HepG2 (cell line): ENCODE results near the gene RIMBP2.

Source experiments
- CTCF ChIP-seq: sonication (generic); formaldehyde crosslinking; IDR thresholded peaks from 2 replicates; pipeline ENCODE4 v1.5.0; 2020; ENCODE audit warnings: mild to moderate bottlenecking, missing genetic modification reagents, moderate library complexity
- FOXP4 ChIP-seq: sonication (generic); formaldehyde crosslinking; IDR thresholded peaks from 2 replicates; pipeline ENCODE4 v1.4.0; 2020; ENCODE audit warnings: missing genetic modification reagents
- HCFC1 ChIP-seq: fragments of 150-350 bp; IDR thresholded peaks from 2 replicates; pipeline ENCODE4 v1.6.1; 2014; ENCODE audit warnings: low read depth, low read length
- KDM5B ChIP-seq: sonication (generic); formaldehyde crosslinking; IDR thresholded peaks from 2 replicates; pipeline ENCODE4 v1.4.0; 2020; ENCODE audit warnings: missing genetic modification reagents, mild to moderate bottlenecking, borderline replicate concordance
- NFYB ChIP-seq: sonication (generic); formaldehyde crosslinking; IDR thresholded peaks from 2 replicates; pipeline ENCODE4 v1.4.0; 2020; ENCODE audit warnings: missing genetic modification reagents
- ZSCAN21 ChIP-seq: sonication (generic); formaldehyde crosslinking; IDR thresholded peaks from 2 replicates; pipeline ENCODE4 v1.8.0; 2022; ENCODE audit warnings: mild to moderate bottlenecking, missing genetic modification reagents, moderate library complexity, borderline replicate concordance

GRCh38 chr12:130663514-130663913, 52.6 kb downstream of the RIMBP2 start:
- TF ChIP-seq CTCF (CRISPR knock-in tag) (no peak), FOXP4 (CRISPR knock-in tag) (no peak), ZSCAN21 (CRISPR knock-in tag) (no peak), HCFC1 (no peak), NFYB (CRISPR knock-in tag) (no peak), KDM5B (CRISPR knock-in tag) (no peak)
